Esophagus squamous epithelium (tissue), 4 donors: ENCODE data around the gene SUDS3.

Experiments
- POLR2A ChIP-seq, 4 donors: fragments of 450-650 bp; IDR thresholded peaks; one replicate each; pipeline ENCODE4 v1.6.1; 2017; ENCODE audit warnings: antibody characterized with exemption in 4 of 4, mild to moderate bottlenecking in 4 of 4, moderate library complexity in 3 of 4
- TF ChIP-seq, protein P1 (sequence below), 6 experiments: fragments of 450-650 bp in 4 of 6; fragments of 200-600 bp in 2 of 6; sonication (generic) in 2 of 6; IDR thresholded peaks; one replicate each; pipeline ENCODE4 v1.5.1; 2016 to 2019; ENCODE audit warnings: antibody characterized with exemption in 6 of 6, mild to moderate bottlenecking in 4 of 6, moderate library complexity in 4 of 6

DNA sequence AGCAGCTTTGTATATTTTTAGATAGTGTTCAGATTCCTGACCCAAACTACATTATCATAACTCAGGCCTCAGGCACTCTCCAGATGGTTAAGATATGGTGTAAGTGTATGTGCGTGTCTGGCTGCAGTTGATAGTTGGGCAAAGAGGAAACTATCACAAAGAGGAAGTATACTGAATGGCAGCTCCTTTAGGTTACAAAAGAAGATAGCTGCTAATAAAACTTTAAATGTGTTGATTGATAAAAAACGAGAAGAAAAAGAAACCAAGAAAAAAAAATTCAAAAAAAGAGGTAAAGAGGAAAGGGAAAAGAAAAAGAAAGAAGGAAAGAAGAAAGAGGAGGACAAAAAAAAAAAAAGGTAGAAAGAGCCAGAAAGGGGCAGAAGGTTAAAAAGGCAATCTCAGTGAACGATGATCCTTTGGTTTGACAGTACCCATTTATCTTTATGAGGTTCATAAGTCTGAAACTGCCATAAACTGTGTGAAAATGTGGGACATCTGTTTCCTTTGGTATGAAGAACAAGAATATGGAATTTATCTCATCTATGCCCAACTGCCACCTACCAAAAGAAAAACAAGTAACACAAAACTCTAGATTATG is 45.8 kb upstream of the SUDS3 start:
- TF ChIP-seq, protein P1, sequence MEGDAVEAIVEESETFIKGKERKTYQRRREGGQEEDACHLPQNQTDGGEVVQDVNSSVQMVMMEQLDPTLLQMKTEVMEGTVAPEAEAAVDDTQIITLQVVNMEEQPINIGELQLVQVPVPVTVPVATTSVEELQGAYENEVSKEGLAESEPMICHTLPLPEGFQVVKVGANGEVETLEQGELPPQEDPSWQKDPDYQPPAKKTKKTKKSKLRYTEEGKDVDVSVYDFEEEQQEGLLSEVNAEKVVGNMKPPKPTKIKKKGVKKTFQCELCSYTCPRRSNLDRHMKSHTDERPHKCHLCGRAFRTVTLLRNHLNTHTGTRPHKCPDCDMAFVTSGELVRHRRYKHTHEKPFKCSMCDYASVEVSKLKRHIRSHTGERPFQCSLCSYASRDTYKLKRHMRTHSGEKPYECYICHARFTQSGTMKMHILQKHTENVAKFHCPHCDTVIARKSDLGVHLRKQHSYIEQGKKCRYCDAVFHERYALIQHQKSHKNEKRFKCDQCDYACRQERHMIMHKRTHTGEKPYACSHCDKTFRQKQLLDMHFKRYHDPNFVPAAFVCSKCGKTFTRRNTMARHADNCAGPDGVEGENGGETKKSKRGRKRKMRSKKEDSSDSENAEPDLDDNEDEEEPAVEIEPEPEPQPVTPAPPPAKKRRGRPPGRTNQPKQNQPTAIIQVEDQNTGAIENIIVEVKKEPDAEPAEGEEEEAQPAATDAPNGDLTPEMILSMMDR (IDR thresholded peaks at IDR 0.05) = no peak
- TF ChIP-seq POLR2A (IDR thresholded peaks at IDR 0.05) = no peak
